Uterus (tissue), 2 donors: ENCODE data around the gene IL4R.

ENCODE experiments used
- CTCF ChIP-seq, 4 experiments: fragments of 200-600 bp in 2 of 4; fragments of 450-650 bp in 2 of 4; sonication (generic) in 2 of 4; IDR thresholded peaks; one replicate each; pipeline ENCODE4 v1.5.1; 2016 to 2019; ENCODE audit warnings: antibody characterized with exemption in 4 of 4, mild to moderate bottlenecking in 2 of 4, moderate library complexity in 1 of 4
- POLR2A ChIP-seq, 2 donors: fragments of 450-650 bp; IDR thresholded peaks; one replicate each; pipeline ENCODE4 v1.6.1; 2016; ENCODE audit warnings: antibody characterized with exemption in 2 of 2, mild to moderate bottlenecking in 1 of 2, moderate library complexity in 1 of 2

DNA sequence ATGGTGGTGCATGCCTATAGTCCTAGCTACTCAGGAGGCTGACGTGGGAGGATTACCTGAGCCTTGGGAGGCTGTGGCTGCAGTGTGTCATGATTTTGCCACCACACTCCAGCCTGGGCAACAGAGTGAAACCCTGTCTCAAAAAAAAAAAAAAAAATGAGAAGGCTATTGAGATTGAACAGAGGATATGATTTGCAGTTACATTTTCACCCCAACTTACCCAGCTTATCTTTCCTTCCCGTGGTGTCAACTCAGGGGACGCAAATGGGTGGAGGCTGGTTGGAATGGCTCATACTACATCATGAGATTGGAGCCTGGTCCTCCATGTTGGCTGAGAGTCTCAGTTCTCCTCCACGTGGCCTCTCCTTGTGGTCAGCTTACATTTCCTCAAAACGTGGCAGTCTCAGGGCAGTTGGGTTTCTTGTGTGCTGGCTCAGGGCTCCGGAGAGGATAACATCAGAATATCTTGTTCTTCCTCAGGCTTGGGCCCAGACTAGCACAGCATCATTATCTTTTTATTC is 28.0 kb upstream of the IL4R start:
- no peak for TF ChIP-seq CTCF (IDR thresholded peaks at IDR 0.05)
- TF ChIP-seq POLR2A (IDR thresholded peaks at IDR 0.05) = no peak
